GM06990 (cell line): Measurements from ENCODE around the gene PTPRT.

Source experiments
- DNase-seq: peaks from one replicate; pipeline ENCODE4 v3.0.0-alpha.2; 2011; ENCODE audit not compliant: insufficient read length; ENCODE audit errors: extremely low read depth
- H3K27me3 ChIP-seq: replicated peaks from 2 replicates; pipeline ENCODE4 v1.6.0; 2011; ENCODE audit warnings: low read length; ENCODE audit not compliant: control insufficient read depth, insufficient read depth
- H3K36me3 ChIP-seq: 2 replicates; pipeline ENCODE4 v1.5.1; 2011; ENCODE audit warnings: low read length; ENCODE audit not compliant: control insufficient read depth, insufficient read depth
- H3K4me3 ChIP-seq: replicated peaks from 2 replicates; pipeline ENCODE4 v1.5.1; 2011; ENCODE audit warnings: low read depth, mild to moderate bottlenecking, control low read depth, low read length
- CTCF ChIP-seq: IDR thresholded peaks from 2 replicates; pipeline ENCODE4 v1.5.1; 2011; ENCODE audit warnings: low read length, control low read depth, mild to moderate bottlenecking, inconsistent platforms; ENCODE audit not compliant: insufficient read depth, poor library complexity, severe bottlenecking

The PTPRT gene

GRCh38 chr20:42959996-42960395 lies 229.7 kb downstream of the PTPRT start:
- H3K4me3 ChIP-seq = no peak overlapping the region
- H3K27me3 ChIP-seq = no peaks in the 10 kb centered on the region
- H3K36me3 ChIP-seq = no peaks in the 10 kb centered on the region
- DNase-seq = no peak
- TF ChIP-seq CTCF = no peak

DNA sequence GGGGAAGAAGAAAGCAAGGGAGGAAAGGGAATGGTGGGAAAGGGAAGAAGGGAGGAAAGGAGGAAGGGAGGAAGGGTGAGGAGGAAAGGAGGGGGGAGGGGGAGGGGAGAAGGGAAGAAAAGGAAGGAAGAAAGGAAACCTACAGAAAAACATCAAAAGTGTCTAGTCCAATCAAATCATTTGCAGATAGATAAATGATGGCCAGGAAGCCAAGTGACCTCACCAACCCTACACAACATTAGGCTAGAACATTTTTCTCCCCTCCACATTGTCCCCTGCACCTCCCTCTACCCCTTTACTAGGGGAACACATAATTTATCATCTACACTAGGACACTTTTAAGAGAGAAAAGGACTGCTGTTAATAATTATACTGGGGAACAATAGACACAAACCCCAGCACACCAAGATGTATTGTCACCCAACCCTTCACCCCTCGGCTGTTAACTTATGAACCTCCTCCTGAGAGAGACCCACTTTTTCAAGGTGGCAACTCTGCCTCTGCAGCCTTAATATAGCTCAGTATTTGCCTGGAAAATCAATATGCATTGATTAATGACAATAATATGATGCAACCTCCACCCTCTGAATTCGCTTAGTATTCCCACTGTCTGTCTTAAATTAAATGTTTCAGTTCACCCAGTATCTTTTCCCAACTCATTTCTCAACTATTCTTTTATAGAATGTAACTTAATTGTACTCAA lies 231.2 kb downstream of the PTPRT start:
- Histone ChIP-seq H3K36me3 (no peaks in the 10 kb centered on the region), H3K4me3 (no peak overlapping the region), H3K27me3 (no peaks in the 10 kb centered on the region)
- TF ChIP-seq CTCF = no peak
- no peak for DNase-seq

DNA sequence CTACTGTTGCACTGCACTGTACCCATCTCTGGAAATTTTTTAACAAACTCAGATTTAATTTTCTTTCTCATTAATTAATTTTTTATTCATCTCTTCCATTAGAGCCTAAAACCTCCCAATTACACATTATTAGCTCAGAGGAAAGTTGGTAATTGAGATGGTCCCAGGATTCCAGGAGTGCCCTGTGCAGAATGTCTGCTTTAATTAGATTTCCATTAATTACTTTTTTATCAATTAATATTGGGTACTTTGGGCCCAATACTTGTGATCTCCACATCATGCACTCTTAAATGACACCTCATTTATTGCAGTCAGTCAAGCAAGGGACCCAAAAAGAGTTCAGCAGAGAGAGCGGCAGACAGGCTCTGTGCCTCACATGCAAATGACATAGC lies 232.0 kb downstream of the PTPRT start:
- H3K27me3 ChIP-seq = no peaks in the 10 kb centered on the region
- DNase-seq = no peak
- H3K36me3 ChIP-seq = no peaks in the 10 kb centered on the region
- TF ChIP-seq CTCF = no peak
- no peak overlapping the region for H3K4me3 ChIP-seq

- no peak for DNase-seq
- Histone ChIP-seq H3K27me3 (no peaks in the 10 kb centered on the region), H3K36me3 (no peaks in the 10 kb centered on the region), H3K4me3 (no peak overlapping the region)
- TF ChIP-seq CTCF = no peak
These were observed 232.5 kb downstream of the PTPRT start for GRCh38 chr20:42957018-42957703.

- H3K4me3 ChIP-seq = no peak overlapping the region
- no peaks in the 10 kb centered on the region for H3K36me3 ChIP-seq
- no peaks in the 10 kb centered on the region for H3K27me3 ChIP-seq
- no peak for DNase-seq
- no peak for TF ChIP-seq CTCF
These were observed 234.0 kb downstream of the PTPRT start for GRCh38 chr20:42955713-42956112.
